Measurements from ENCODE around the gene SH3BP5L. TPM values are rescaled to one million over a fixed set of nuclear protein-coding genes. Genes with fewer than 3 reads are reported as not detected.

The SH3BP5L gene
- total RNA-seq, 6 experiments from 2014 or later = 29.8 to 42.1 (median 32.2) TPM

GRCh38 chr1:248853663-248854375 lies 28.1 kb upstream of the SH3BP5L start:
- Mint-ChIP-seq H3K4me1 (ENCODE audit: low read depth) (peaks cover 20% of the 10 kb centered on the region), H3K27me3 (ENCODE audit: insufficient read depth) (peaks cover 4% of the 10 kb centered on the region), H3K9me3 (no peaks in the 10 kb centered on the region), H3K4me3 (no peak overlapping the region), H3K36me3 (ENCODE audit: low read depth) (peaks cover 3% of the 10 kb centered on the region), H3K27ac (peak overlapping the region; percentile 47; the same call in 1 of the 2 replicates)
- DNase-seq = no peak
- TF ChIP-seq CTCF (IDR thresholded peaks at IDR 0.05) = no peak

- H3K4me1 Mint-ChIP-seq (ENCODE audit: low read depth) = peaks cover 13% of the 10 kb centered on the region
- DNase-seq = peak; percentile 40
- no peaks in the 10 kb centered on the region for H3K9me3 Mint-ChIP-seq
- no peak overlapping the region for H3K27ac Mint-ChIP-seq
- peaks cover 4% of the 10 kb centered on the region for H3K27me3 Mint-ChIP-seq (ENCODE audit: insufficient read depth)
- H3K4me3 Mint-ChIP-seq = no peak overlapping the region
- H3K36me3 Mint-ChIP-seq (ENCODE audit: low read depth) = peaks cover 6% of the 10 kb centered on the region
- TF ChIP-seq CTCF (IDR thresholded peaks at IDR 0.05) = no peak
These were observed 27.0 kb upstream of the SH3BP5L start for GRCh38 chr1:248852481-248853405.

- Mint-ChIP-seq H3K27ac (no peak overlapping the region), H3K27me3 (ENCODE audit: insufficient read depth) (peaks cover 4% of the 10 kb centered on the region), H3K4me1 (ENCODE audit: low read depth) (peaks cover 1% of the 10 kb centered on the region; the same call in 1 of the 2 replicates), H3K9me3 (no peaks in the 10 kb centered on the region), H3K4me3 (no peak overlapping the region), H3K36me3 (ENCODE audit: low read depth) (peaks cover 6% of the 10 kb centered on the region)
- DNase-seq = no peak
- no peak for TF ChIP-seq CTCF (IDR thresholded peaks at IDR 0.05)
These were observed 25.7 kb upstream of the SH3BP5L start for GRCh38 chr1:248851390-248851789.

GRCh38 chr1:248850536-248851251 lies 25.0 kb upstream of the SH3BP5L start:
- Mint-ChIP-seq H3K36me3 (ENCODE audit: low read depth) (peaks cover 6% of the 10 kb centered on the region), H3K4me3 (no peak overlapping the region), H3K4me1 (ENCODE audit: low read depth) (no peaks in the 10 kb centered on the region), H3K27me3 (ENCODE audit: insufficient read depth) (peaks cover 4% of the 10 kb centered on the region; the same call in 1 of the 2 replicates), H3K27ac (no peak overlapping the region), H3K9me3 (no peaks in the 10 kb centered on the region)
- TF ChIP-seq CTCF (IDR thresholded peaks at IDR 0.05) = no peak
- no peak for DNase-seq

GRCh38 chr1:248850124-248850523 lies 24.4 kb upstream of the SH3BP5L start:
- no peak for DNase-seq
- no peak for TF ChIP-seq CTCF (IDR thresholded peaks at IDR 0.05)
- Mint-ChIP-seq H3K9me3 (no peaks in the 10 kb centered on the region), H3K27ac (no peak overlapping the region), H3K36me3 (ENCODE audit: low read depth) (peaks cover 6% of the 10 kb centered on the region), H3K27me3 (ENCODE audit: insufficient read depth) (peaks cover 3% of the 10 kb centered on the region; the same call in 1 of the 2 replicates), H3K4me1 (ENCODE audit: low read depth) (no peaks in the 10 kb centered on the region), H3K4me3 (no peak overlapping the region)

All from HFFc6 (cell line).